Stimulated activated CD8-positive, alpha-beta memory T cell treated with anti-CD3 and anti-CD28 coated beads, Interleukin-4, amount 100 ng/mL, for 48 hours (primary cell): Measurements from ENCODE around the gene ITPKA.

Experiments
- DNase-seq: peaks from one replicate; pipeline ENCODE4 v3.0.0-alpha.2; 2020

The ITPKA gene

GRCh38 chr15:41511899-41512369 is 18.3 kb downstream of the ITPKA start:
- peak; percentile 32 for DNase-seq

GRCh38 chr15:41512512-41512939 is 18.9 kb downstream of the ITPKA start:
- no peak for DNase-seq

DNA sequence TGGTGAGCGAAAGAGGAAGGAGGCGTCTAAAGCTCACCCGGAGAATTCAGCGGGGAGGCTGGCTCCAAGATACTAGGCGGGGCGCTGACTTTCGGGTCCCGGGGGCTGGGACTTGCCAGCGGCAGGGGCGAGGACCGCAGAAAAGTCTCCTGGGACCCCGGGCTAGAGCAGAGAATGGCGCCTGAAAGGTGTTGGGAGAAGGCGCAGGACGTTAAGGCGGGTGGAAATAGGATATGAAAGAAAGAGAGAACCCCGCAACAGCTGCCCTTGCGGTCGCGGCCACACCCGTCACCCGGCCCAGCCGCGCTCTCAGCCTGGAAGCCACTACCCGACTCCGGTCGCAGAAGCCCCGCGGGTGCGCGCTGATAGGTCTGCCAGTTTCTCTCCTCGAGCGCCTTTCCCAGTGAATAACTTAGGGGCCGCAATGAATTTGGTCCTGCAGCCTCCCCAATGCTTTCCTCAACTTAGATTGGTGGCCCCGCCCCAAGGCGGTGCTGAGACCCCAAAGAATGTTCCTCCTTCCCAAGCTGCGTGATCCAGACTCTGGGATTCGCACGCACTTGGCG is 19.3 kb downstream of the ITPKA start:
- DNase-seq: peak; percentile 53

DNA sequence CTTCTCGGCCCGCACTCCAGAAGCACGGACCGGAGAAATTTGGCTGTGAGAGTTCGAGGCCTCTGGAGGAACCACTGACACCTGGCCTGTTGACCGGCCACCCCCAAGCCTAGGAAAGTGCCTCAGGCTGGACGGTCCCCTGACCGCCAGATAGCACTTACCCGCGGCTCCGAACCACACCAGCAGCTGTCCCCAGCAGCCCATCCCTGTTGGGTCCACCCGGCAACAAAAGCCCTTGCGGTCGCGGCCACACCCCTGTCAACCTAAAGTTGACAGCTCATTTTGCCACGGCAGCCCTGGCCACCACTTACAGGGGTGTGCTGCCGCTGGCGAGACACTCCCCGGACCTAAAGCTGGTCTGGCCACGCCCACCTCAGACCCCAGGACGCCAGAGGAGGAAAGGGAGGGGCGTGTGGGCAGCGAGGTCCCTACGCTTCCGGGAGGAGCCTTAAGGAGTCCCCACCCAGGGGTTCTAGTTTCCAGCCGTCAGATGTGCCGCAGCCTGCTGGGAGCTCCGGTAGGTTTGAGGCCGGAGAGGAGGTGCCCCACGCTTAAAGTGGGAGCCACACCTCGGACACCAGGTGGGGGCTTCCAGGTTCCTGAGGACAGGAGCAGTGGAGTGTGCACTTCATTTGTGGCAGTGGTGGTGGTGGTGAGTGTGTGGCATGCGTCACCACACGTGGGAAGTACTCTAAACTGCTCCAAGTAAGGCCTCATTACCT is 20.0 kb downstream of the ITPKA start, which contains the start of gene LTK:
Gene LTK, minus strand, starts transcription at position 322 of the 722 bp plus-strand sequence. Its CDS starts 118 bp downstream, at position 204.
- peak; percentile 41 for DNase-seq

GRCh38 chr15:41517895-41518449 is 24.3 kb downstream of the ITPKA start:
- DNase-seq: no peak

DNA sequence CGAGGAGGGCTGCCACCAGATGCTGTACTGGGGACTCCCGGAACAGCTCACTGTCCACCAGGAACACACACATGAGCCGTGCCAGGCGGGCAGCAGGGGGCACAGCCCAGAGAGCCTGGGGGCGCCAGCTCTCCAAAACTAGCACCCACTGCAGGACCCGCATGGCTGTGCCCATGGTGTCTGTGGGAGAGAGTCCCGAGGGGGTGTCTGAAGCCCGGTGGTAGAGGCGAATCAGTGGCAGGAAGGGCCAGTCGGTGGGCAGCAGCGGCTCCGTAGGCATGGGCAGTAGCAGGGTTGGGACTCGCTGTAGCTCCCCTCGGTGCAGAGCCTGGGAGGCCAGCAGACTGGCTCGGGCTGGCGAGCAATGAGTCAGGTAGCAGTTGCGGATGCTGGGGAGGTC is 27.0 kb downstream of the ITPKA start:
- DNase-seq: no peak

- no peak for DNase-seq
Measured at GRCh38 chr15:41521614-41522013, 27.9 kb downstream of the ITPKA start.

- no peak for DNase-seq
Measured at GRCh38 chr15:41523097-41523496, 29.4 kb downstream of the ITPKA start.

DNA sequence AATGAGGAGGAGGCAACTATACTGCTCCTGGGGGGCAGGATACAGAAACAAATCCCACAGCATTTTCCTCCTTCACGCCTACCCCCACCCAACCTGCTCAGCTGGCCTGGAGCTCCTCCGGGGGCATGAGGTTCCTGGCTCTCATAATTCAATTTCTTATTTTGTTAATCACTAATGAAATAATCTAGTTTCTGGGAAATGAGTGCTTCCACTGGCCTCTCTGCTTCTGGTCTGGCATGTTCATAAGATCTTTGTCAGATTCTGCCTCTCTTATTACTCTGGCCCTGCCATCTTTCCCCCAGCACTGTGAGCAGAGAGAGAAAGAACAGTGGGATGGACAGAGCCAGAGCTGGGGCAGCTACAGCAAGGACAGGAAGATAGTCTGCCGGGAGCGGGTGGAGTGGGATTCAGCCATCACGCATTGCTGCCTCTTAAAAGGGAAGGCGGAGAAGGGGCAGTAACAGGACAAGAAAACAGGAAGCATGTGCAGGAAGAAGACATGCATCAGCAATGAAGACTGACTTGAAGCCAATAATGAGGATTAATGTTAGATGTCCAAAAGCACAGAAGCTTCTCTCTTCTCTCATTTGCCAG is 36.8 kb downstream of the ITPKA start:
- no peak for DNase-seq

GRCh38 chr15:41535544-41535943 is 41.9 kb downstream of the ITPKA start:
- DNase-seq: no peak

DNA sequence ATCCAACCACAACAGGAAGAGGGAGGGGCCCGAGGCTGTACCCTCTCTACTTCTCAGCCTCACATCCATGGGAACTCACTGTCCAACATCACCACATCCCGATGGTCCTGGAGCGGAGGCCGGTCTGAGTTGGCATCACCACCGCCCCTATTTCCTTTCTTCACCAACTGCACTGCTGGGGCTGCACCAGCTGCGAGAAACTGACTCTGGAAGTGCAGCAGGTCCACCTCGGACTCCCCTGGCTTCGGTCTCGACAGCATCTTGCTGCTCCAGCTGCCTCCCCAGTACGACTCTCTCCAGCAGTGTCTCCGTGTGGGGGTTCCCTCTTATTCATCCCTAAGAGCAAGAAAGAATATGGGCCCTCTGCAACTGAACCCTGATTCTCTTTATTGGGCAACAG is 43.2 kb downstream of the ITPKA start:
- no peak for DNase-seq

DNA sequence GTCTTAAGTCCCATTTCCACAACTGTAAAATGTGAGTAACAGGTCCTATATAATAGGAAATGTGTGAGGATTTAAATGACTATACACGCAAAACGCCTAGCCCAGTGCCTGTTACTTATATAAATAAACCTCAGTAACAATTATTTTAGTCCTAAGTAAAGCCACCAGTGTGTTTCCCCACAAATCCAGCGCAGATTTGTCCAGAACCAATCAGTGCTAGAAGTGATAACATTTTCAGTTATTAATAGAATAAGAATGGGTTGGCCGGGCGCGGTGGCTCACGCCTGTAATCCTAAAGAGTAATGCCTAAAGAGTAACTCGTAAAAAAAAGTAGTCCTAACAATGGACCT is 49.8 kb downstream of the ITPKA start:
- no peak for DNase-seq

DNA sequence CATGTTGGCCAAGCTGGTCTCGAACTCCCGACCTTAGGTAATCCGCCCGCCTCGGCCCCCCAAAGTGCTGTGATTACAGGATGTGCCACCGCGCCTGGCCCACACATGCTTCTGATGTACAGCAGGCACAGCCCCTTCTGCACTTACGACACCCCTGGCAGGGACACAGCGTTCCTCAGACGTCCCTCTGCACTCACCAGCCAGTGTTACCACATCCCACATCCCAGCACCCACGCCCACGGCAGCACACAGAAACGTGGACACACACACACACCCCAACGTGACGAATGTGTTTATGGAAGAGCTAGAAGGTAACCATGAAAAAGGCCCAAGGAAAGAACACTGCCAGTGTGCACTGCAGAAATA is 51.0 kb downstream of the ITPKA start:
- DNase-seq: peak; percentile 41

GRCh38 chr15:41545218-41545617 is 51.5 kb downstream of the ITPKA start:
- DNase-seq: no peak

DNA sequence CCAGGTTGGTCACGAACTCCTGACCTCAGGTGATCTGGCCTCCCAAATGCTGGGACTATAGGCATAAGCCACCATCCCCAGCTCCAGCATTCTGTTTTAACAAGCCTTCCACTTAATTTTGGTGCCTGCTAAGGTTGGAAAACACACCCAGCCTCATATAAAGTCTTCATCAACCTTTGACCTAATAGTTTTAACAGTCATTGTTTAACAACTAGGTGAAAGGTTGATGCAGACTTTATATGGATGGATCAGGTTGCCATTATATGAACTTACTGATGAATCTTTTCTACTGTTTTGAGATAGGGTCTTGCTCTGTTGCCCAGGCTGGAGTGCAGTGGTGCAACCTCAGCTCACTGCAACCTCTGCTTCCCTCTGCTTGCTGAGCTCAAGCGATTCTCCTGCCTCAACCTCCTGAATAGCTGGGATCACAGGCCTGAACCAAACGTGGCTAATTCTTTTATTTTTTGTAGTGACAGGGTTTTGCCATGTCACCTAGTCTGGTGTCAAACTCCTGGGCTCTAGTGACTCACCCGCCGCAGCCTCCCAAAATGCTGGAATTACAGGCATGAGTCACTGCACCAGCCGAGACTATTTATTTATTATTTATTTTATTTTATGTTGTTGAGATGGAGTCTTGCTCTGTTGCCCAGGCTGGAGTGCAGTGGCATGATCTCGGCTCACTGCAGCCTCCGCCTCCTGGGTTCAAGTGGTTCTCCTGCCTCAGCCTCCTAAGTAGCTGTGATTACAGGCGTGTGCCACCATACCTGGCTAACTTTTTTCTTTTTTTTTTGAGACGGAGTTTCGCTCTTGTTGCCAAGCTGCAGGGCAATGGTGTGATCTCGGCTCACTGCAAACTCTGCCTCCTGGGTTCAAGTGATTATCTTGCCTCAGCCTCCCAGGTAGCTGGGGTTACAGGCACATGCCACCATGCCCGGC is 53.4 kb downstream of the ITPKA start:
- no peak for DNase-seq

DNA sequence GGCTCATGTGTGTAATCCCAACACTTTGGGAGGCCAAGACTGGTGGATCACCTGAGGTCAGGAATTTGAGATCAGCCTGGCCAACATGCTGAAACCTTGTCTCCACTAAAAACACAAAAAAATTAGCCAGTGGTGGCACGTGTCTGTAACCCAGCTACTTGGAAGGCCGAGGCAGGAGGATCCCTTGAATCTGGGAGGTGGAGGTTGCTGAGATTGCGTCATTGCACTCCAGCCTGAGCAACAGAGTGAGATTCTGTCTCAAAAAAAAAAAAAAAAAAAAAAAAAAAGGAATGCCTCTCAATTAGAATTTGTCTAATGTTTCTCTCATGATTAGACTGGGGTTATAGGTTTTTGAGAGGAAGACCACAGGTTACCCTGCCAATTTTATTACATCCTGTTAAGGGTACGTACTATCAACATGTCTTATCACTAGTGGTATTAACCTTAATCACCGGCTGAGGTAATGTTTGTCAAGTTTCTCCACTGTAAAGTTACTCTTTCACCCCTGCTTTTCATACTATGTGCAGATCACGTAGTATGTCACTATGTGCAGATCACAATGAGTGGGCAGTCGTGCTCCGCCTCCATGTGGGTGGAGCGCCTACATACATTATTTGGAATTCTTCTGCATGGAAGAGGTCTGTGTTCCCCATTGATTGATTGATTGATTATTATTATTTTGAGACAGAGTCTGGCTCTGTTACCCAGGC is 56.5 kb downstream of the ITPKA start:
- no peak for DNase-seq
